GM12878 (cell line): ENCODE results near the gene NUBP1. TPM values are rescaled to one million over a fixed set of nuclear protein-coding genes. Genes with fewer than 3 reads are reported as not detected.
"Not testable (repeated sequence)": the region's sequence is repeated elsewhere in the genome, so short reads cannot be mapped to it uniquely, and the experiment has no call there.

Source experiments
- ATAC-seq: fragments of 200-7000 bp; cut with Tn5 transposase; 3 replicates; pipeline ENCODE4 v1.9.1; 2020; ENCODE audit warnings: mild to moderate bottlenecking, moderate library complexity
- BruUV-seq: library from RNA; stranded (reverse); fragments of 400-500 nt; replicated peaks from 2 replicates; lab custom pipeline; 2021; lab: Mats Ljungman, UMichigan
- CTCF ChIA-PET: fragments of 300-600 bp; sonication (Branson Sonifier 250); formaldehyde crosslinking; extraction: SDS; loops from one replicate; lab custom pipeline; 2021; ENCODE audit warnings: inconsistent platforms; lab: Yijun Ruan, JAX
- POLR2A ChIA-PET: fragments of 350-600 bp; formaldehyde crosslinking; extraction: SDS; loops from one replicate; lab custom pipeline; 2021; ENCODE audit warnings: inconsistent platforms; lab: Charles Lee
- RAD21 ChIA-PET: fragments of 300-600 bp; sonication (Branson Sonifier 250); formaldehyde crosslinking; loops from one replicate; lab custom pipeline; 2023; ENCODE audit warnings: antibody characterized with exemption; ENCODE audit not compliant: unreplicated experiment; lab: Charles Lee
- SMC1A ChIA-PET: fragments of 300-600 bp; sonication (Branson Sonifier 250); formaldehyde crosslinking; loops from one replicate; lab custom pipeline; 2023; ENCODE audit not compliant: unreplicated experiment, uncharacterized antibody; lab: Charles Lee
- DNase-seq: peaks from one replicate; pipeline ENCODE4 v3.0.0-alpha.2; 2011; ENCODE audit warnings: low read depth, low spot score
- FAIRE-seq: peaks from 3 replicates; lab custom pipeline; 2011; peaks lifted over from hg19 to GRCh38; lab: Jason Lieb, UNC
- H2AFZ ChIP-seq: 2 replicates; pipeline ENCODE4 v1.6.0; 2011; ENCODE audit warnings: low read depth, low read length, control low read depth; ENCODE audit not compliant: control insufficient read depth
- H3K27ac ChIP-seq: 2 replicates; pipeline ENCODE4 v1.5.1; 2011; ENCODE audit warnings: control low read depth; ENCODE audit not compliant: control insufficient read depth, insufficient read depth
- H3K27me3 ChIP-seq, 2 experiments: replicated peaks in 1 of 2; 2 replicates each; pipeline versions ENCODE4 v1.6.0 to v1.6.1; 2011; ENCODE audit warnings: low read length in 1 of 2; ENCODE audit not compliant: control insufficient read depth in 2 of 2, insufficient read depth in 2 of 2
- H3K36me3 ChIP-seq, 2 experiments: 2 replicates each; pipeline ENCODE4 v1.5.1; 2011; ENCODE audit warnings: low read length in 1 of 2; ENCODE audit not compliant: control insufficient read depth in 2 of 2, insufficient read depth in 2 of 2
- H3K4me1 ChIP-seq: 2 replicates; pipeline ENCODE4 v1.6.1; 2011; ENCODE audit warnings: mild to moderate bottlenecking, low read length, moderate library complexity, mixed read lengths; ENCODE audit not compliant: control insufficient read depth, insufficient read depth
- H3K4me2 ChIP-seq: 2 replicates; pipeline ENCODE4 v1.6.0; 2011; ENCODE audit warnings: control low read depth; ENCODE audit not compliant: control insufficient read depth, insufficient read depth
- H3K4me3 ChIP-seq: fragments of 200-600 bp; sonication (generic); 2 replicates; pipeline ENCODE4 v1.5.1; 2016
- H3K79me2 ChIP-seq: 2 replicates; pipeline ENCODE4 v1.6.0; 2011; ENCODE audit warnings: low read length; ENCODE audit not compliant: control insufficient read depth, insufficient read depth
- H3K9ac ChIP-seq: 2 replicates; pipeline ENCODE4 v1.8.0; 2011; ENCODE audit warnings: low read length, control low read depth, mixed read lengths; ENCODE audit not compliant: control insufficient read depth, insufficient read depth
- H3K9me3 ChIP-seq: replicated peaks from 3 replicates; pipeline ENCODE4 v1.5.1; 2011; ENCODE audit warnings: mild to moderate bottlenecking, low read length; ENCODE audit not compliant: control insufficient read depth, insufficient read depth
- H4K20me1 ChIP-seq: 2 replicates; pipeline ENCODE4 v1.6.0; 2011; ENCODE audit not compliant: control insufficient read depth, insufficient read depth
- ATF3 ChIP-seq: IDR thresholded peaks from 2 replicates; pipeline ENCODE4 v1.6.1; 2011; ENCODE audit warnings: low read depth, mild to moderate bottlenecking, low read length, moderate library complexity, borderline replicate concordance; ENCODE audit errors: extremely low read depth
- BRCA1 ChIP-seq: IDR thresholded peaks from 2 replicates; pipeline ENCODE4 v1.6.1; 2011; ENCODE audit warnings: low read depth, low read length, improper control_type of control experiment
- CHD1 ChIP-seq: IDR thresholded peaks from 2 replicates; pipeline ENCODE4 v1.6.1; 2012; ENCODE audit warnings: low read depth, low read length, improper control_type of control experiment
- EGR1 ChIP-seq, 2 experiments: IDR thresholded peaks; 1 replicate in 1 of 2; 2 replicates in 1 of 2; pipeline ENCODE4 v1.6.1; 2011 to 2012; ENCODE audit warnings: low read depth in 2 of 2, low read length in 2 of 2, borderline replicate concordance in 1 of 2, mild to moderate bottlenecking in 1 of 2, moderate library complexity in 1 of 2
- IRF3 ChIP-seq: fragments of 450-650 bp; IDR thresholded peaks from 2 replicates; pipeline ENCODE4 v1.6.1; 2014; ENCODE audit warnings: mild to moderate bottlenecking
- JUNB ChIP-seq: IDR thresholded peaks from 2 replicates; pipeline ENCODE4 v1.6.1; 2016; ENCODE audit warnings: antibody characterized with exemption, mild to moderate bottlenecking
- PKNOX1 ChIP-seq: fragments of 450-650 bp; IDR thresholded peaks from 2 replicates; pipeline ENCODE4 v1.6.1; 2016; ENCODE audit warnings: mild to moderate bottlenecking
- POU2F2 ChIP-seq: IDR thresholded peaks from 3 replicates; pipeline ENCODE4 v1.6.1; 2011; ENCODE audit warnings: low read depth, mild to moderate bottlenecking, low read length, borderline replicate concordance
- SUPT20H ChIP-seq: IDR thresholded peaks from 2 replicates; pipeline ENCODE4 v1.6.1; 2011; ENCODE audit warnings: low read depth, mild to moderate bottlenecking, low read length, moderate library complexity, borderline replicate concordance; ENCODE audit not compliant: control insufficient read depth
- SUZ12 ChIP-seq: fragments of 200-600 bp; sonication (generic); IDR thresholded peaks from one replicate; pipeline ENCODE4 v1.6.1; 2018; ENCODE audit warnings: antibody characterized with exemption, mild to moderate bottlenecking; ENCODE audit not compliant: unreplicated experiment
- YBX1 ChIP-seq: fragments of 450-650 bp; IDR thresholded peaks from 2 replicates; pipeline ENCODE4 v1.6.1; 2016; ENCODE audit warnings: antibody characterized with exemption
- ZNF207 ChIP-seq: fragments of 450-650 bp; IDR thresholded peaks from 2 replicates; pipeline ENCODE4 v1.6.1; 2014; ENCODE audit warnings: antibody characterized with exemption, mild to moderate bottlenecking, borderline replicate concordance
- ZNF274 ChIP-seq: IDR thresholded peaks from one replicate; pipeline ENCODE4 v1.8.0; 2011; ENCODE audit not compliant: insufficient read length, insufficient read depth
- WGBS: methylation state at CpG from one replicate; pipeline ENCODE4 v1.1.6; 2016; ENCODE audit warnings: low lambda C conversion rate; ENCODE audit not compliant: insufficient replicate concordance, insufficient coverage; ENCODE audit errors: missing lambda C conversion rate; 5-methylcytosine and 5-hydroxymethylcytosine counted together
- in situ Hi-C: fragments of 300-500 bp; cut with MboI; formaldehyde crosslinking; loops from 9 replicates; pipeline ENCODE4 v1.14.3; 2018; ENCODE audit warnings: mixed read lengths
- intact Hi-C: fragments of 100-400 bp; cut with micrococcal nuclease; formaldehyde crosslinking; loops from one replicate; pipeline ENCODE4 v1.14.2; 2022; ENCODE audit not compliant: unreplicated experiment
- polyA plus RNA-seq, 11 experiments: library from polyadenylated mRNA; depleted of rRNA in 4 of 11; unstranded in 6 of 11; stranded (reverse) in 5 of 11; fragments of >200 nt; fragmentation: Nextera tagmentation in 4 of 11; fragmentation: Illumina TruSeq in 1 of 11; extraction: Ambion mirVana in 4 of 11; extraction: Trizol in 1 of 11; gene quantifications; 1 replicate in 1 of 11; 2 replicates in 10 of 11; pipeline versions ENCODE4 v1.2.1 to v1.2.3, GENCODE V29; 2011 to 2016; ENCODE audit warnings: inconsistent platforms in 2 of 11, missing spikeins in 2 of 11, low read depth in 1 of 11
- total RNA-seq, 4 experiments: library from RNA; depleted of rRNA in 3 of 4; stranded (reverse); fragments of >200 nt in 3 of 4; fragmentation: Illumina TruSeq in 1 of 4; extraction: Trizol in 1 of 4; gene quantifications; 2 replicates each; pipeline versions ENCODE4 v1.2.1 to v1.2.3, GENCODE V29; 2013 to 2021

NUBP1 gene
- total and polyA plus RNA-seq, 10 of the 15 experiments (the other 5 are each of a cell fraction or from before 2014, with no cell fraction given): 31.0 to 74.9 (median 58.3) TPM

GRCh38 chr16:10741249-10741648 lies 2.4 kb upstream of the NUBP1 start:
- H3K9me3 ChIP-seq, H3K4me3 ChIP-seq, intact Hi-C loops, H3K79me2 ChIP-seq, ATAC-seq, H3K36me3 ChIP-seq, H4K20me1 ChIP-seq, FAIRE-seq, H2AFZ ChIP-seq, H3K27me3 ChIP-seq, H3K9ac ChIP-seq, DNase-seq, BruUV-seq, H3K27ac ChIP-seq: not testable (repeated sequence)
- WGBS: 96% methylated on average over 10 of the region's 10 CpGs
- SMC1A ChIA-PET: interaction anchor here (0.7 to 6.0 kb wide), 13 partner anchors 11 to 209 kb away, joined by 3 to 66 read pairs (median 6); partner anchors contain the start of gene CIITA
- CTCF ChIA-PET: interaction anchor here (0.6 to 2.9 kb wide), 6 partner anchors 10 to 200 kb away, joined by 3 to 16 read pairs (median 6); partner anchors contain the start of gene CIITA
- in situ Hi-C loops: loop anchor here (5.0 kb wide), 3 partner anchors 136 to 429 kb away; partner anchors contain the start of gene CIITA
- RAD21 ChIA-PET: interaction anchor here (1.0 to 5.6 kb wide), 13 partner anchors 12 to 196 kb away, joined by 3 to 65 read pairs (median 6); partner anchors contain the start of gene CIITA
- POLR2A ChIA-PET: interaction anchor here (1.0 to 4.0 kb wide), 3 partner anchors 66 to 196 kb away, joined by 3 to 25 read pairs (median 3); partner anchors contain the start of gene CIITA
- Histone ChIP-seq H3K4me2 (peak overlapping the region; percentile 6), H3K4me1 (peaks cover 50% of the 10 kb centered on the region)
- TF ChIP-seq JUNB: 0 out of 2 replicates have a peak, but pooled peaks have one; percentile 2

- BruUV-seq: no TSS peak
- Histone ChIP-seq H3K4me3 (no peak overlapping the region), H3K27ac (peak overlapping the region; percentile 38; the same call in 1 of the 2 replicates), H3K9ac (no peak overlapping the region; the same call in 1 of the 2 replicates), H3K4me1 (peaks cover 50% of the 10 kb centered on the region), H4K20me1 (no peaks in the 10 kb centered on the region), H3K27me3 (no peaks in the 10 kb centered on the region), H3K36me3 (no peaks in the 10 kb centered on the region; a peak in 1 of 4 replicates), H2AFZ (no peak overlapping the region), H3K4me2 (peak overlapping the region; percentile 38; the same call in 1 of the 2 replicates), H3K79me2 (peaks cover 4% of the 10 kb centered on the region), H3K9me3 (no peaks in the 10 kb centered on the region)
- ATAC-seq (no peak), FAIRE-seq (no peak), DNase-seq (no peak)
- ChIA-PET RAD21 (interaction anchor here (1.4 to 4.0 kb wide), 2 partner anchors 24 to 136 kb away, joined by 3 to 52 read pairs; partner anchors contain the start of gene CIITA), CTCF (interaction anchor here (1.0 to 2.9 kb wide), 3 partner anchors 126 to 177 kb away, joined by 3 to 16 read pairs (median 3); partner anchors contain the start of gene CIITA), POLR2A (interaction anchor here (1.2 kb wide), 1 partner anchor 140 kb away, joined by 3 read pairs; no protein-coding TSS in a partner anchor), SMC1A (interaction anchor here (1.3 to 5.2 kb wide), 3 partner anchors 13 to 170 kb away, joined by 3 to 38 read pairs (median 3); no protein-coding TSS in a partner anchor)
- intact Hi-C loops: no loop called here
- in situ Hi-C loops: loop anchor here (5.0 kb wide), 3 partner anchors 135 to 430 kb away; partner anchors contain the start of gene CIITA
- WGBS: 47% methylated on average over 4 of the region's 4 CpGs
- no peak for TF ChIP-seq ATF3
- no peak for TF ChIP-seq CHD1
- TF ChIP-seq YBX1: no peak
- no peak for TF ChIP-seq SUZ12
- TF ChIP-seq PKNOX1: no peak
- TF ChIP-seq POU2F2: no peak
- TF ChIP-seq EGR1 (IDR thresholded peaks at IDR 0.05; ENCODE audit: borderline replicate concordance in 1 of 2, low read depth in 2 of 2, low read length in 2 of 2): no peak
- TF ChIP-seq IRF3: no peak
- no peak for TF ChIP-seq SUPT20H
- TF ChIP-seq BRCA1: no peak
- TF ChIP-seq ZNF207: no peak
- no peak for TF ChIP-seq ZNF274
Observed at GRCh38 chr16:10741844-10742243, 1.8 kb upstream of the NUBP1 start.
